ENCODE data around the gene SLC38A3. TPM values are rescaled to one million over a fixed set of nuclear protein-coding genes. Genes with fewer than 3 reads are reported as not detected.
A peak's percentile ranks its signal among the peaks of the same experiment; 100 is the strongest.

The SLC38A3 gene
- polyA plus RNA-seq, 1 experiment = 0.06 TPM

GRCh38 chr3:50236484-50237132, 31.5 kb downstream of the SLC38A3 start:
- Histone ChIP-seq H3K27ac (ENCODE audit: low read depth, low read length) (no peak overlapping the region), H3K9me3 (ENCODE audit: control insufficient read depth, insufficient read depth, low read length) (no peaks in the 10 kb centered on the region), H3K27me3 (ENCODE audit: control insufficient read depth, insufficient read depth, low read length) (no peaks in the 10 kb centered on the region), H3K4me3 (ENCODE audit: low read depth, low read length) (peak overlapping the region; percentile 95)
- CTCF ChIA-PET = interaction anchor here (0.7 to 3.6 kb wide), 3 partner anchors 10 to 22 kb away, joined by 8 to 25 read pairs (median 11); no protein-coding TSS in a partner anchor
- POLR2A ChIA-PET = interaction anchor here (1.1 to 2.2 kb wide), 4 partner anchors 11 to 45 kb away, joined by 3 to 24 read pairs (median 10); no protein-coding TSS in a partner anchor
- no peak for DNase-seq (ENCODE audit: low read depth, low spot score)
- TF ChIP-seq CTCF (IDR thresholded peaks at IDR 0.05; ENCODE audit: low read depth, low read length) = no peak

GRCh38 chr3:50237133-50237651, 32.1 kb downstream of the SLC38A3 start:
- ChIA-PET CTCF (interaction anchor here (0.6 to 1.9 kb wide), 4 partner anchors 10 to 112 kb away, joined by 4 to 11 read pairs (median 9); no protein-coding TSS in a partner anchor), POLR2A (interaction anchor here (2.2 kb wide), 1 partner anchor 10 kb away, joined by 24 read pairs; no protein-coding TSS in a partner anchor)
- no peak for TF ChIP-seq CTCF (IDR thresholded peaks at IDR 0.05; ENCODE audit: low read depth, low read length)
- peak overlapping the region; percentile 52 for H3K27ac ChIP-seq (ENCODE audit: low read depth, low read length)
- H3K9me3 ChIP-seq (ENCODE audit: control insufficient read depth, insufficient read depth, low read length) = no peaks in the 10 kb centered on the region
- no peaks in the 10 kb centered on the region for H3K27me3 ChIP-seq (ENCODE audit: control insufficient read depth, insufficient read depth, low read length)
- no peak for DNase-seq (ENCODE audit: low read depth, low spot score)
- peak overlapping the region; percentile 95 for H3K4me3 ChIP-seq (ENCODE audit: low read depth, low read length)

GRCh38 chr3:50237754-50238548, 32.9 kb downstream of the SLC38A3 start:
- DNase-seq (ENCODE audit: low read depth, low spot score) = no peak
- CTCF ChIA-PET = interaction anchor here (0.6 to 1.9 kb wide), 6 partner anchors 9 to 112 kb away, joined by 3 to 11 read pairs (median 6); no protein-coding TSS in a partner anchor
- H3K9me3 ChIP-seq (ENCODE audit: control insufficient read depth, insufficient read depth, low read length) = no peaks in the 10 kb centered on the region
- peak overlapping the region; percentile 52 for H3K27ac ChIP-seq (ENCODE audit: low read depth, low read length)
- peak overlapping the region; percentile 95 for H3K4me3 ChIP-seq (ENCODE audit: low read depth, low read length)
- no peak for TF ChIP-seq CTCF (IDR thresholded peaks at IDR 0.05; ENCODE audit: low read depth, low read length)
- POLR2A ChIA-PET = interaction anchor here (0.6 kb wide), 1 partner anchor 136 kb away, joined by 7 read pairs; no protein-coding TSS in a partner anchor
- no peaks in the 10 kb centered on the region for H3K27me3 ChIP-seq (ENCODE audit: control insufficient read depth, insufficient read depth, low read length)

- H3K4me3 ChIP-seq (ENCODE audit: low read depth, low read length) = peak overlapping the region; percentile 95
- ChIA-PET POLR2A (interaction anchor here (0.6 kb wide), 1 partner anchor 136 kb away, joined by 7 read pairs; no protein-coding TSS in a partner anchor), CTCF (interaction anchor here (1.4 to 1.9 kb wide), 3 partner anchors 8 to 21 kb away, joined by 3 to 11 read pairs (median 4); no protein-coding TSS in a partner anchor)
- H3K27ac ChIP-seq (ENCODE audit: low read depth, low read length) = peak overlapping the region; percentile 39
- no peaks in the 10 kb centered on the region for H3K27me3 ChIP-seq (ENCODE audit: control insufficient read depth, insufficient read depth, low read length)
- H3K9me3 ChIP-seq (ENCODE audit: control insufficient read depth, insufficient read depth, low read length) = no peaks in the 10 kb centered on the region
- DNase-seq (ENCODE audit: low read depth, low spot score) = no peak
- TF ChIP-seq CTCF (IDR thresholded peaks at IDR 0.05; ENCODE audit: low read depth, low read length) = no peak
Observed at GRCh38 chr3:50238549-50239026, 33.5 kb downstream of the SLC38A3 start.
